K562 (cell line): ENCODE results near the gene ZNF441.

Experiments used
- HNRNPUL1 ChIP-seq: fragments of 200-400 bp; formaldehyde crosslinking; IDR thresholded peaks from 2 replicates; pipeline ENCODE4 v1.6.1; 2017; ENCODE audit warnings: low read length
- KDM4B ChIP-seq, 2 experiments: fragments of 450-650 bp in 1 of 2; sonication (generic) in 1 of 2; IDR thresholded peaks; 2 replicates each; pipeline ENCODE4 v1.6.1; 2016 to 2017; ENCODE audit warnings: borderline replicate concordance in 2 of 2, antibody characterized with exemption in 1 of 2, low read depth in 1 of 2, mild to moderate bottlenecking in 1 of 2
- MBD2 ChIP-seq: sonication (generic); IDR thresholded peaks from 2 replicates; pipeline ENCODE4 v1.6.1; 2016; ENCODE audit warnings: low read depth, borderline replicate concordance
- SMC3 ChIP-seq: conservative IDR thresholded peaks from 2 replicates; pipeline ENCODE4 v1.6.1; 2011; ENCODE audit warnings: low read depth, low read length, improper control_type of control experiment; ENCODE audit not compliant: insufficient read depth
- ZBED1 ChIP-seq: IDR thresholded peaks from 2 replicates; pipeline ENCODE4 v1.6.1; 2014
- ZBTB17 ChIP-seq: fragments of 450-650 bp; formaldehyde crosslinking; IDR thresholded peaks from 2 replicates; pipeline ENCODE4 v1.4.0; 2020; ENCODE audit warnings: mild to moderate bottlenecking
- ZC3H4 ChIP-seq: sonication (generic); formaldehyde crosslinking; IDR thresholded peaks from 2 replicates; pipeline ENCODE4 v1.9.0; 2021; ENCODE audit warnings: missing genetic modification reagents, borderline replicate concordance
- ZNF551 ChIP-seq: fragments of 250-450 bp; sonication (Bioruptor Pico); IDR thresholded peaks from 2 replicates; pipeline ENCODE4 v1.5.0; 2021; ENCODE audit warnings: mild to moderate bottlenecking, moderate library complexity
- TF ChIP-seq, protein P1 (sequence below), 3 experiments: IDR thresholded peaks in 2 of 3; conservative IDR thresholded peaks in 1 of 3; 2 replicates each; pipeline ENCODE4 v1.5.1; 2011 to 2012; ENCODE audit warnings: low read length in 3 of 3, mild to moderate bottlenecking in 3 of 3, control low read depth in 2 of 3, improper control_type of control experiment in 1 of 3, inconsistent platforms in 1 of 3, low read depth in 1 of 3, mixed read lengths in 1 of 3, moderate library complexity in 1 of 3; ENCODE audit not compliant: insufficient read depth in 2 of 3
- TF ChIP-seq, protein P2 (sequence below): sonication (generic); formaldehyde crosslinking; IDR thresholded peaks from 2 replicates; pipeline ENCODE4 v1.9.0; 2022; ENCODE audit warnings: mild to moderate bottlenecking, missing genetic modification reagents
- TF ChIP-seq, protein P3 (sequence below): fragments of 150-350 bp; conservative IDR thresholded peaks from 2 replicates; pipeline ENCODE4 v1.6.1; 2014; ENCODE audit warnings: low read length

DNA sequence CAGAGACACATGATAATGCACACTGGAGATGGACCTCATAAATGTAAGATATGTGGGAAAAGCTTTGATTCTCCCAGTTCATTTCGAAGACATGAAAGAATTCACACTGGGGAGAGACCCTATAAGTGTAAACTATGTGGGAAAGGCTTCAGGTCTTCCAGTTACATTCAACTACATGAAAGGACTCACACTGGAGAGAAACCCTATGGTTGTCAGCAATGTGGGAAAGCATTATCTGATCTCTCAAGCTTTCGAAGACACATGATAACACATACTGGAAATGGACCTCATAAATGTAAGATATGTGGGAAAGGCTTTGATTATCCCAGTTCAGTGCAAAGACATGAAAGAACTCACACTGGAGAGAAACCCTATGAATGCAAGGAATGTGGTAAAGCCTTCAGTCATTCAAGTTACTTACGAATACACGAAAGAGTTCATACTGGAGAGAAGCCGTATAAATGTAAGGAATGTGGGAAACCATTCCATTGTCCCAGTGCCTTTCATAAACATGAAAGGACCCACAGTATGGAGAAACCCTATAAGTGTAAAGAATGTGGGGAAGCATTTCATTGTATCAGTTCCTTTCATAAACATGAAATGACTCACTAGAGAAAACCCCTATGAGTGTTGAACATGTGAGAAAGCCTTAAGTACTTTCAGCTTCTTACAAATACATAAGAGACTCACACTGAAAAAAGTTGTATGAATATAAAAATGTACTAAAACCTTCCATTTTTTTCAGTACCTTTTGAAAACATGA, 14.7 kb downstream of the ZNF441 start:
- TF ChIP-seq, protein P1, sequence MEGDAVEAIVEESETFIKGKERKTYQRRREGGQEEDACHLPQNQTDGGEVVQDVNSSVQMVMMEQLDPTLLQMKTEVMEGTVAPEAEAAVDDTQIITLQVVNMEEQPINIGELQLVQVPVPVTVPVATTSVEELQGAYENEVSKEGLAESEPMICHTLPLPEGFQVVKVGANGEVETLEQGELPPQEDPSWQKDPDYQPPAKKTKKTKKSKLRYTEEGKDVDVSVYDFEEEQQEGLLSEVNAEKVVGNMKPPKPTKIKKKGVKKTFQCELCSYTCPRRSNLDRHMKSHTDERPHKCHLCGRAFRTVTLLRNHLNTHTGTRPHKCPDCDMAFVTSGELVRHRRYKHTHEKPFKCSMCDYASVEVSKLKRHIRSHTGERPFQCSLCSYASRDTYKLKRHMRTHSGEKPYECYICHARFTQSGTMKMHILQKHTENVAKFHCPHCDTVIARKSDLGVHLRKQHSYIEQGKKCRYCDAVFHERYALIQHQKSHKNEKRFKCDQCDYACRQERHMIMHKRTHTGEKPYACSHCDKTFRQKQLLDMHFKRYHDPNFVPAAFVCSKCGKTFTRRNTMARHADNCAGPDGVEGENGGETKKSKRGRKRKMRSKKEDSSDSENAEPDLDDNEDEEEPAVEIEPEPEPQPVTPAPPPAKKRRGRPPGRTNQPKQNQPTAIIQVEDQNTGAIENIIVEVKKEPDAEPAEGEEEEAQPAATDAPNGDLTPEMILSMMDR (IDR thresholded peaks at IDR 0.05 in 2 of 3, conservative IDR thresholded peaks at IDR 0.05 in 1 of 3; ENCODE audit: insufficient read depth in 2 of 3, low read depth in 1 of 3, low read length in 3 of 3): no peak
- no peak for TF ChIP-seq SMC3
- no peak for TF ChIP-seq ZBED1
- no peak for TF ChIP-seq ZNF551 (CRISPR knock-in tag)
- TF ChIP-seq ZC3H4 (CRISPR knock-in tag): no peak
- TF ChIP-seq, protein P2, sequence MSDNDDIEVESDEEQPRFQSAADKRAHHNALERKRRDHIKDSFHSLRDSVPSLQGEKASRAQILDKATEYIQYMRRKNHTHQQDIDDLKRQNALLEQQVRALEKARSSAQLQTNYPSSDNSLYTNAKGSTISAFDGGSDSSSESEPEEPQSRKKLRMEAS: no peak
- TF ChIP-seq HNRNPUL1: no peak
- no peak for TF ChIP-seq ZBTB17 (CRISPR knock-in tag)
- TF ChIP-seq, protein P3, sequence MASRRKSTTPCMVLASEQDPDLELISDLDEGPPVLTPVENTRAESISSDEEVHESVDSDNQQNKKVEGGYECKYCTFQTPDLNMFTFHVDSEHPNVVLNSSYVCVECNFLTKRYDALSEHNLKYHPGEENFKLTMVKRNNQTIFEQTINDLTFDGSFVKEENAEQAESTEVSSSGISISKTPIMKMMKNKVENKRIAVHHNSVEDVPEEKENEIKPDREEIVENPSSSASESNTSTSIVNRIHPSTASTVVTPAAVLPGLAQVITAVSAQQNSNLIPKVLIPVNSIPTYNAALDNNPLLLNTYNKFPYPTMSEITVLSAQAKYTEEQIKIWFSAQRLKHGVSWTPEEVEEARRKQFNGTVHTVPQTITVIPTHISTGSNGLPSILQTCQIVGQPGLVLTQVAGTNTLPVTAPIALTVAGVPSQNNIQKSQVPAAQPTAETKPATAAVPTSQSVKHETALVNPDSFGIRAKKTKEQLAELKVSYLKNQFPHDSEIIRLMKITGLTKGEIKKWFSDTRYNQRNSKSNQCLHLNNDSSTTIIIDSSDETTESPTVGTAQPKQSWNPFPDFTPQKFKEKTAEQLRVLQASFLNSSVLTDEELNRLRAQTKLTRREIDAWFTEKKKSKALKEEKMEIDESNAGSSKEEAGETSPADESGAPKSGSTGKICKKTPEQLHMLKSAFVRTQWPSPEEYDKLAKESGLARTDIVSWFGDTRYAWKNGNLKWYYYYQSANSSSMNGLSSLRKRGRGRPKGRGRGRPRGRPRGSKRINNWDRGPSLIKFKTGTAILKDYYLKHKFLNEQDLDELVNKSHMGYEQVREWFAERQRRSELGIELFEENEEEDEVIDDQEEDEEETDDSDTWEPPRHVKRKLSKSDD: no peak
- no peak for TF ChIP-seq MBD2
- no peak for TF ChIP-seq KDM4B (IDR thresholded peaks at IDR 0.05; ENCODE audit: borderline replicate concordance in 2 of 2, low read depth in 1 of 2)
